K562 (cell line): Measurements from ENCODE around the gene AMZ2. TPM values are rescaled to one million over a fixed set of nuclear protein-coding genes. Genes with fewer than 3 reads are reported as not detected.
A peak's percentile ranks its signal among the peaks of the same experiment; 100 is the strongest.

Experiments
- ARID2 ChIP-seq: fragments of 450-650 bp; IDR thresholded peaks from 2 replicates; pipeline ENCODE4 v1.6.1; 2017; ENCODE audit warnings: antibody characterized with exemption, mild to moderate bottlenecking
- ASH1L ChIP-seq: fragments of 450-650 bp; IDR thresholded peaks from 2 replicates; pipeline ENCODE4 v1.6.1; 2018; ENCODE audit warnings: borderline replicate concordance, mild to moderate bottlenecking, low read depth; ENCODE audit not compliant: partially characterized antibody
- CC2D1A ChIP-seq: fragments of 450-650 bp; IDR thresholded peaks from 2 replicates; pipeline ENCODE4 v1.6.1; 2017; ENCODE audit warnings: mild to moderate bottlenecking
- CREM ChIP-seq: IDR thresholded peaks from 2 replicates; pipeline ENCODE4 v1.6.1; 2014; ENCODE audit warnings: antibody characterized with exemption, low read depth
- DIDO1 ChIP-seq: fragments of 450-650 bp; IDR thresholded peaks from 2 replicates; pipeline ENCODE4 v1.6.1; 2016; ENCODE audit warnings: low read depth, missing biosample characterization, missing genetic modification characterization
- ETS2 ChIP-seq: IDR thresholded peaks from 2 replicates; pipeline ENCODE4 v1.6.1; 2016; ENCODE audit warnings: borderline replicate concordance, missing genetic modification characterization, mild to moderate bottlenecking, moderate library complexity, missing compliant biosample characterization; ENCODE audit not compliant: poor library complexity, severe bottlenecking
- ETV1 ChIP-seq: fragments of 450-650 bp; conservative IDR thresholded peaks from 2 replicates; pipeline ENCODE4 v1.6.1; 2016; ENCODE audit warnings: missing genetic modification characterization, control low read depth, low read depth, missing compliant biosample characterization
- FOXJ2 ChIP-seq: fragments of 200-800 bp; sonication (Bioruptor generic); IDR thresholded peaks from 2 replicates; pipeline ENCODE4 v1.6.1; 2016; ENCODE audit warnings: missing genetic modification characterization, missing compliant biosample characterization
- FOXJ3 ChIP-seq: sonication (generic); formaldehyde crosslinking; IDR thresholded peaks from 2 replicates; pipeline ENCODE4 v1.4.0; 2020; ENCODE audit warnings: mild to moderate bottlenecking, missing genetic modification reagents
- HBP1 ChIP-seq: fragments of 450-650 bp; formaldehyde crosslinking; IDR thresholded peaks from 2 replicates; pipeline ENCODE4 v1.4.0; 2022; ENCODE audit warnings: missing genetic modification characterization
- NBN ChIP-seq: fragments of 450-650 bp; IDR thresholded peaks from 2 replicates; pipeline ENCODE4 v1.6.1; 2016; ENCODE audit warnings: low read depth, mild to moderate bottlenecking
- PRMT5 ChIP-seq: sonication (generic); formaldehyde crosslinking; IDR thresholded peaks from 2 replicates; pipeline ENCODE4 v1.5.0; 2020; ENCODE audit warnings: missing genetic modification reagents
- SAFB ChIP-seq: fragments of 200-400 bp; formaldehyde crosslinking; IDR thresholded peaks from 2 replicates; pipeline ENCODE4 v1.6.1; 2017; ENCODE audit warnings: low read depth, low read length, borderline replicate concordance
- SMARCE1 ChIP-seq: fragments of 450-650 bp; IDR thresholded peaks from 2 replicates; pipeline ENCODE4 v1.7.1; 2016; ENCODE audit warnings: mild to moderate bottlenecking
- STAG1 ChIP-seq: sonication (generic); formaldehyde crosslinking; IDR thresholded peaks from 2 replicates; pipeline ENCODE4 v1.5.0; 2020; ENCODE audit warnings: missing genetic modification reagents, borderline replicate concordance
- ZFP91 ChIP-seq: sonication (generic); formaldehyde crosslinking; IDR thresholded peaks from 2 replicates; pipeline ENCODE4 v1.8.0; 2022; ENCODE audit warnings: mild to moderate bottlenecking, missing genetic modification reagents
- ZNF184 ChIP-seq: sonication (generic); formaldehyde crosslinking; IDR thresholded peaks from 2 replicates; pipeline ENCODE4 v1.5.0; 2020; ENCODE audit warnings: missing genetic modification reagents
- ZNF518B ChIP-seq: fragments of 250-450 bp; sonication (Bioruptor Pico); IDR thresholded peaks from 2 replicates; pipeline ENCODE4 v1.5.0; 2021; ENCODE audit warnings: mild to moderate bottlenecking, moderate library complexity
- ZNF696 ChIP-seq: fragments of 250-450 bp; sonication (Bioruptor Pico); conservative IDR thresholded peaks from 2 replicates; pipeline ENCODE4 v1.4.0; 2020; ENCODE audit warnings: mild to moderate bottlenecking, moderate library complexity
- polyA plus RNA-seq, 8 experiments: library from polyadenylated mRNA; depleted of rRNA in 4 of 8; stranded (reverse) in 5 of 8; unstranded in 3 of 8; fragments of >200 nt; fragmentation: Nextera tagmentation in 2 of 8; fragmentation: Illumina TruSeq in 1 of 8; extraction: Ambion mirVana in 2 of 8; extraction: Trizol in 1 of 8; gene quantifications; 2 replicates each; pipeline versions ENCODE4 v1.2.1 to v1.2.3, GENCODE V29; 2011 to 2014; ENCODE audit warnings: inconsistent platforms in 1 of 8, missing spikeins in 1 of 8
- total RNA-seq, 7 experiments: library from RNA; depleted of rRNA in 6 of 7; stranded (reverse); fragments of >200 nt in 6 of 7; fragmentation: Illumina TruSeq in 2 of 7; extraction: Trizol in 2 of 7; gene quantifications; 2 replicates each; pipeline versions ENCODE4 v1.2.1 to v1.2.3, GENCODE V29; 2011 to 2021; ENCODE audit warnings: low replicate concordance in 1 of 7
- TF ChIP-seq, protein P1 (sequence below): sonication (generic); formaldehyde crosslinking; IDR thresholded peaks from 2 replicates; pipeline ENCODE4 v1.8.0; 2022; ENCODE audit warnings: mild to moderate bottlenecking, low read depth, missing genetic modification reagents
- TF ChIP-seq, protein P2 (sequence below): fragments of 250-450 bp; sonication (Bioruptor Pico); IDR thresholded peaks from 2 replicates; pipeline ENCODE4 v1.6.1; 2021; ENCODE audit warnings: mild to moderate bottlenecking

Gene AMZ2
- total and polyA plus RNA-seq, 9 of the 15 experiments (the other 6 are each of a cell fraction or from before 2014, with no cell fraction given) = 22.6 to 92.2 (median 52.6) TPM

DNA sequence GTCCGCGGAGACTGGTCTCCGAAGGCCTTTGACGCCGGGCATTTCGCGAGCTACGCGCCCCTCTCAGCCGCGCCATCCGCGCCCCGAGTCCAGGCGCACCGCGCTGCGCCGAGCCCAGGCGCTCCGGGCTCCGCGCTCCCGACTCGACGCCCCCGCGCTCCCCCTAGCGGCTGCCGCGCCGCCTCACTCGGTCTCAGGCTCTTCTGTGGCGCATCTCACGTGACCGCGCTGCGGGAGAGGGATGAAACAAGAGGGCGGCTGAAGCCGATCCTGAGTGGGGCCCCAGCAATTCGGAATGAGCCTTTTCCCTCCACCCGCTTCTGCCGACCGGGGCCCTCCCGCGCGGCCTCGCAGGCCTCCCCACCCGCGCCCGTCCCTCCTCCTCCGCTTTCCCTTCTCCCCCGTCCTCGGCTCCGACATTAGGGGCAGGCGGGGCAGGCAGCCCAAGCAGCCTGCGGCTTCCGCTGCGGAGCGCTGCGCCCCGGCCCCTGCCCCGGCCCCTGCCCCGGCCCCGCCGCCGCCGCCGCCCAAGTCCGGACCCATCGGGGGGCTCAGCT, 42.5 kb upstream of the AMZ2 start (continued):
- TF ChIP-seq, protein P1, sequence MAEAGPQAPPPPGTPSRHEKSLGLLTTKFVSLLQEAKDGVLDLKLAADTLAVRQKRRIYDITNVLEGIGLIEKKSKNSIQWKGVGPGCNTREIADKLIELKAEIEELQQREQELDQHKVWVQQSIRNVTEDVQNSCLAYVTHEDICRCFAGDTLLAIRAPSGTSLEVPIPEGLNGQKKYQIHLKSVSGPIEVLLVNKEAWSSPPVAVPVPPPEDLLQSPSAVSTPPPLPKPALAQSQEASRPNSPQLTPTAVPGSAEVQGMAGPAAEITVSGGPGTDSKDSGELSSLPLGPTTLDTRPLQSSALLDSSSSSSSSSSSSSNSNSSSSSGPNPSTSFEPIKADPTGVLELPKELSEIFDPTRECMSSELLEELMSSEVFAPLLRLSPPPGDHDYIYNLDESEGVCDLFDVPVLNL (CRISPR knock-in tag) = no peak
- TF ChIP-seq ZNF184 (CRISPR knock-in tag) = no peak
- TF ChIP-seq HBP1 (CRISPR knock-in tag) = no peak
- TF ChIP-seq ARID2 = no peak
- 0 out of 2 replicates have a peak, but pooled peaks have one; percentile 19 for TF ChIP-seq SMARCE1
- no peak for TF ChIP-seq ASH1L
- peak; percentile 69; the same call in 1 of the 2 replicates for TF ChIP-seq NBN
- TF ChIP-seq ETS2 (tag) = no peak
- TF ChIP-seq CC2D1A = no peak
- TF ChIP-seq FOXJ3 (CRISPR knock-in tag) = no peak
- TF ChIP-seq ZFP91 = no peak
- TF ChIP-seq ZNF696 (CRISPR knock-in tag) = no peak
- no peak for TF ChIP-seq FOXJ2 (tag)
- TF ChIP-seq SAFB = peak; percentile 80
- peak; percentile 17; the same call in 1 of the 2 replicates for TF ChIP-seq STAG1 (CRISPR knock-in tag)
- no peak for TF ChIP-seq ETV1 (tag)
- TF ChIP-seq, protein P2, sequence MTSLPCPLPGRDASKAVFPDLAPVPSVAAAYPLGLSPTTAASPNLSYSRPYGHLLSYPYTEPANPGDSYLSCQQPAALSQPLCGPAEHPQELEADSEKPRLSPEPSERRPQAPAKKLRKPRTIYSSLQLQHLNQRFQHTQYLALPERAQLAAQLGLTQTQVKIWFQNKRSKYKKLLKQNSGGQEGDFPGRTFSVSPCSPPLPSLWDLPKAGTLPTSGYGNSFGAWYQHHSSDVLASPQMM = no peak
- peak; percentile 65 for TF ChIP-seq CREM
- TF ChIP-seq DIDO1 (tag) = no peak
- no peak for TF ChIP-seq PRMT5 (CRISPR knock-in tag)
- no peak for TF ChIP-seq ZNF518B
